GM23338 (cell line): ENCODE results near the gene SMOC1. TPM values are rescaled to one million over a fixed set of nuclear protein-coding genes. Genes with fewer than 3 reads are reported as not detected.

Source experiments
- ATAC-seq: fragments of 200-7000 bp; cut with Tn5 transposase; 3 replicates; pipeline ENCODE4 v1.9.1; 2020
- DNase-seq: peaks from one replicate; pipeline ENCODE4 v3.0.0-alpha.2; 2015; ENCODE audit warnings: low spot score
- H2AFZ ChIP-seq: fragments of 200-600 bp; sonication (generic); 2 replicates; pipeline ENCODE4 v1.8.0; 2016; ENCODE audit warnings: antibody characterized with exemption, mild to moderate bottlenecking, moderate library complexity
- H3F3A ChIP-seq: fragments of 200-600 bp; sonication (generic); replicated peaks from 2 replicates; pipeline ENCODE4 v1.8.0; 2017; ENCODE audit warnings: antibody characterized with exemption, mixed run types, low read depth
- H3K27ac ChIP-seq: fragments of 200-600 bp; sonication (generic); 2 replicates; pipeline ENCODE4 v1.6.1; 2016; ENCODE audit warnings: low read depth
- H3K27me3 ChIP-seq: fragments of 200-600 bp; sonication (generic); 2 replicates; pipeline ENCODE4 v1.8.0; 2016; ENCODE audit warnings: mild to moderate bottlenecking, mixed run types, moderate library complexity; ENCODE audit not compliant: insufficient read depth
- H3K36me3 ChIP-seq: fragments of 200-600 bp; sonication (generic); 2 replicates; pipeline ENCODE4 v1.8.0; 2016; ENCODE audit warnings: mild to moderate bottlenecking; ENCODE audit not compliant: insufficient read depth
- H3K4me1 ChIP-seq: fragments of 200-600 bp; sonication (generic); 2 replicates; pipeline ENCODE4 v1.8.0; 2016; ENCODE audit warnings: mild to moderate bottlenecking, moderate library complexity; ENCODE audit not compliant: insufficient read depth
- H3K4me2 ChIP-seq: fragments of 200-600 bp; sonication (generic); 2 replicates; pipeline ENCODE4 v1.7.1; 2017; ENCODE audit warnings: mixed run types
- H3K4me3 ChIP-seq: fragments of 200-600 bp; sonication (generic); 2 replicates; pipeline ENCODE4 v1.6.1; 2016; ENCODE audit warnings: mixed run types
- H3K79me2 ChIP-seq: fragments of 200-600 bp; sonication (generic); replicated peaks from 2 replicates; pipeline ENCODE4 v1.8.0; 2017; ENCODE audit warnings: mild to moderate bottlenecking; ENCODE audit not compliant: insufficient read depth
- H3K9me2 ChIP-seq: fragments of 200-600 bp; sonication (generic); 2 replicates; pipeline ENCODE4 v1.8.0; 2017; ENCODE audit not compliant: insufficient read depth
- H4K20me1 ChIP-seq: fragments of 200-600 bp; sonication (generic); replicated peaks from 2 replicates; pipeline ENCODE4 v1.8.0; 2017; ENCODE audit warnings: mild to moderate bottlenecking; ENCODE audit not compliant: insufficient read depth
- H3K27ac Mint-ChIP-seq: 2 replicates; pipeline ENCODE4 v1.8.0; 2020; ENCODE audit warnings: inconsistent platforms, mild to moderate bottlenecking, moderate library complexity, mixed read lengths
- H3K27me3 Mint-ChIP-seq: 3 replicates; pipeline ENCODE4 v1.8.0; 2022; ENCODE audit warnings: low read depth, mild to moderate bottlenecking, moderate library complexity, mixed read lengths, inconsistent platforms; ENCODE audit not compliant: insufficient read depth, poor library complexity
- H3K36me3 Mint-ChIP-seq: 3 replicates; pipeline ENCODE4 v1.8.0; 2021; ENCODE audit warnings: low read depth, mild to moderate bottlenecking, inconsistent platforms, moderate library complexity, mixed read lengths
- H3K4me1 Mint-ChIP-seq: 3 replicates; pipeline ENCODE4 v1.8.0; 2020; ENCODE audit warnings: mild to moderate bottlenecking, inconsistent platforms, mixed read lengths
- H3K4me3 Mint-ChIP-seq: 3 replicates; pipeline ENCODE4 v1.8.0; 2021; ENCODE audit warnings: moderate library complexity, mild to moderate bottlenecking, inconsistent platforms, mixed read lengths
- H3K9me3 Mint-ChIP-seq: 3 replicates; pipeline ENCODE4 v1.8.0; 2020; ENCODE audit warnings: moderate library complexity, mild to moderate bottlenecking, inconsistent platforms, mixed read lengths
- CREB1 ChIP-seq: fragments of 250-450 bp; sonication (Bioruptor Pico); IDR thresholded peaks from 2 replicates; pipeline ENCODE4 v1.5.0; 2020; ENCODE audit warnings: low read depth, mild to moderate bottlenecking, moderate library complexity
- EZH2 ChIP-seq: fragments of 200-600 bp; sonication (generic); IDR thresholded peaks from one replicate; pipeline ENCODE4 v1.8.0; 2017; ENCODE audit warnings: antibody characterized with exemption, mild to moderate bottlenecking, low read depth; ENCODE audit not compliant: unreplicated experiment
- EZH2phosphoT487 ChIP-seq: fragments of 200-600 bp; sonication (generic); IDR thresholded peaks from one replicate; pipeline ENCODE4 v1.8.1; 2018; ENCODE audit warnings: antibody characterized with exemption; ENCODE audit not compliant: unreplicated experiment
- JUNB ChIP-seq: IDR thresholded peaks from one replicate; pipeline ENCODE4 v1.6.1; 2016; ENCODE audit warnings: antibody characterized with exemption; ENCODE audit not compliant: unreplicated experiment
- NANOG ChIP-seq: IDR thresholded peaks from 2 replicates; pipeline ENCODE4 v1.6.1; 2016; ENCODE audit warnings: antibody characterized with exemption, borderline replicate concordance
- POLR2AphosphoS5 ChIP-seq: IDR thresholded peaks from 2 replicates; pipeline ENCODE4 v1.6.1; 2016; ENCODE audit warnings: antibody characterized with exemption, low read depth
- STAT1 ChIP-seq: IDR thresholded peaks from one replicate; pipeline ENCODE4 v1.6.1; 2016; ENCODE audit warnings: antibody characterized with exemption; ENCODE audit not compliant: unreplicated experiment
- ZNF114 ChIP-seq: fragments of 250-450 bp; sonication (Bioruptor Pico); IDR thresholded peaks from 2 replicates; pipeline ENCODE4 v1.5.0; 2020; ENCODE audit warnings: mild to moderate bottlenecking, moderate library complexity
- ZNF331 ChIP-seq: fragments of 250-450 bp; sonication (Bioruptor Pico); IDR thresholded peaks from 2 replicates; pipeline ENCODE4 v1.5.0; 2020; ENCODE audit warnings: low read depth, mild to moderate bottlenecking, moderate library complexity
- polyA plus RNA-seq: library from polyadenylated mRNA; unstranded; fragments of >200 nt; fragmentation: Nextera tagmentation; extraction: Ambion mirVana; gene quantifications from 2 replicates; pipeline ENCODE4 v1.2.1, GENCODE V29; 2016
- total RNA-seq: library from RNA; depleted of rRNA; stranded (reverse); fragments of >200 nt; shearing (Covaris generic); gene quantifications from 2 replicates; pipeline ENCODE4 v1.2.3, GENCODE V29; 2014
- TF ChIP-seq, protein P1 (sequence below): IDR thresholded peaks from 2 replicates; pipeline ENCODE4 v1.6.1; 2016; ENCODE audit warnings: antibody characterized with exemption
- TF ChIP-seq, protein P2 (sequence below): IDR thresholded peaks from one replicate; pipeline ENCODE4 v1.6.1; 2018; ENCODE audit warnings: antibody characterized with exemption; ENCODE audit not compliant: unreplicated experiment
- TF ChIP-seq, protein P3 (sequence below): fragments of 250-450 bp; sonication (Bioruptor Pico); IDR thresholded peaks from 2 replicates; pipeline ENCODE4 v1.5.0; 2020; ENCODE audit warnings: mild to moderate bottlenecking, moderate library complexity
- TF ChIP-seq, protein P4 (sequence below), 2 experiments: fragments of 200-600 bp in 1 of 2; sonication (generic) in 1 of 2; conservative IDR thresholded peaks; 2 replicates each; pipeline versions ENCODE4 v1.5.1 to v1.6.1; 2016 to 2017; ENCODE audit warnings: antibody characterized with exemption in 2 of 2, low read depth in 2 of 2, mild to moderate bottlenecking in 2 of 2, moderate library complexity in 1 of 2

SMOC1 gene
- total and polyA plus RNA-seq, 2 experiments from 2014 or later: 0.79 to 1.6 TPM

DNA sequence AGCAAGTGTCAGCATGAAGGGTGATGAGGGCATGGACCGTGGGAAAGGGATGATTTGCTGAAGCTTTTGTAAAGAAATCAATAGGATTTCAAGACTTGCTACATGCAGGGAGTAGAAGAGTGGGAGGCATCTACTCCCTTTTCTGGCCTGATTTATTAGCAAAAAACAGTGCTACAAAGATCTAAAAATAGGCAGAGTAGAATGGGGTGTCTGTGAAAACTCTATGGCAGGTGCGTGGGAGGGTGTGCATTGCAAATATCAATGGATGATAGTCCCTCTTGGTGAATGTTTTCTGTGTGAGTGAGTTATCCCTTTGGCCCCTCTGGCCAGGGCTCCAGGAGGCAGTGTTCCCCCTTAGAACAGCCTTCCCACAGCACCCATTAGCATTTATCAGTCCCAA lies 139.0 kb downstream of the SMOC1 start:
- Histone ChIP-seq H3K4me3 (no peak overlapping the region), H3K4me2 (no peak overlapping the region), H3K4me1 (no peaks in the 10 kb centered on the region), H2AFZ (no peak overlapping the region), H3K27me3 (no peaks in the 10 kb centered on the region), H3K9me2 (0 out of 2 replicates have a peak, but pooled peaks cover 4% of the 10 kb centered on the region), H3K27ac (no peak overlapping the region), H3F3A (no peaks in the 10 kb centered on the region), H4K20me1 (no peaks in the 10 kb centered on the region), H3K36me3 (no peaks in the 10 kb centered on the region), H3K79me2 (no peaks in the 10 kb centered on the region)
- H3K27ac Mint-ChIP-seq: no peak overlapping the region
- ATAC-seq (no peak), DNase-seq (no peak)
- H3K4me3 Mint-ChIP-seq: no peak overlapping the region
- H3K27me3 Mint-ChIP-seq: peaks cover 3% of the 10 kb centered on the region
- H3K36me3 Mint-ChIP-seq: no peaks in the 10 kb centered on the region
- H3K4me1 Mint-ChIP-seq: peaks cover 15% of the 10 kb centered on the region
- TF ChIP-seq, protein P1, sequence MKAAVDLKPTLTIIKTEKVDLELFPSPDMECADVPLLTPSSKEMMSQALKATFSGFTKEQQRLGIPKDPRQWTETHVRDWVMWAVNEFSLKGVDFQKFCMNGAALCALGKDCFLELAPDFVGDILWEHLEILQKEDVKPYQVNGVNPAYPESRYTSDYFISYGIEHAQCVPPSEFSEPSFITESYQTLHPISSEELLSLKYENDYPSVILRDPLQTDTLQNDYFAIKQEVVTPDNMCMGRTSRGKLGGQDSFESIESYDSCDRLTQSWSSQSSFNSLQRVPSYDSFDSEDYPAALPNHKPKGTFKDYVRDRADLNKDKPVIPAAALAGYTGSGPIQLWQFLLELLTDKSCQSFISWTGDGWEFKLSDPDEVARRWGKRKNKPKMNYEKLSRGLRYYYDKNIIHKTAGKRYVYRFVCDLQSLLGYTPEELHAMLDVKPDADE: no peak
- TF ChIP-seq, protein P2, sequence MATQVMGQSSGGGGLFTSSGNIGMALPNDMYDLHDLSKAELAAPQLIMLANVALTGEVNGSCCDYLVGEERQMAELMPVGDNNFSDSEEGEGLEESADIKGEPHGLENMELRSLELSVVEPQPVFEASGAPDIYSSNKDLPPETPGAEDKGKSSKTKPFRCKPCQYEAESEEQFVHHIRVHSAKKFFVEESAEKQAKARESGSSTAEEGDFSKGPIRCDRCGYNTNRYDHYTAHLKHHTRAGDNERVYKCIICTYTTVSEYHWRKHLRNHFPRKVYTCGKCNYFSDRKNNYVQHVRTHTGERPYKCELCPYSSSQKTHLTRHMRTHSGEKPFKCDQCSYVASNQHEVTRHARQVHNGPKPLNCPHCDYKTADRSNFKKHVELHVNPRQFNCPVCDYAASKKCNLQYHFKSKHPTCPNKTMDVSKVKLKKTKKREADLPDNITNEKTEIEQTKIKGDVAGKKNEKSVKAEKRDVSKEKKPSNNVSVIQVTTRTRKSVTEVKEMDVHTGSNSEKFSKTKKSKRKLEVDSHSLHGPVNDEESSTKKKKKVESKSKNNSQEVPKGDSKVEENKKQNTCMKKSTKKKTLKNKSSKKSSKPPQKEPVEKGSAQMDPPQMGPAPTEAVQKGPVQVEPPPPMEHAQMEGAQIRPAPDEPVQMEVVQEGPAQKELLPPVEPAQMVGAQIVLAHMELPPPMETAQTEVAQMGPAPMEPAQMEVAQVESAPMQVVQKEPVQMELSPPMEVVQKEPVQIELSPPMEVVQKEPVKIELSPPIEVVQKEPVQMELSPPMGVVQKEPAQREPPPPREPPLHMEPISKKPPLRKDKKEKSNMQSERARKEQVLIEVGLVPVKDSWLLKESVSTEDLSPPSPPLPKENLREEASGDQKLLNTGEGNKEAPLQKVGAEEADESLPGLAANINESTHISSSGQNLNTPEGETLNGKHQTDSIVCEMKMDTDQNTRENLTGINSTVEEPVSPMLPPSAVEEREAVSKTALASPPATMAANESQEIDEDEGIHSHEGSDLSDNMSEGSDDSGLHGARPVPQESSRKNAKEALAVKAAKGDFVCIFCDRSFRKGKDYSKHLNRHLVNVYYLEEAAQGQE: no peak
- TF ChIP-seq NANOG: no peak
- no peak for TF ChIP-seq POLR2AphosphoS5
- no peak for TF ChIP-seq ZNF331 (CRISPR knock-in tag)
- TF ChIP-seq ZNF114 (CRISPR knock-in tag): no peak
- no peak for TF ChIP-seq EZH2
- no peak for TF ChIP-seq CREB1 (CRISPR knock-in tag)
- TF ChIP-seq, protein P3, sequence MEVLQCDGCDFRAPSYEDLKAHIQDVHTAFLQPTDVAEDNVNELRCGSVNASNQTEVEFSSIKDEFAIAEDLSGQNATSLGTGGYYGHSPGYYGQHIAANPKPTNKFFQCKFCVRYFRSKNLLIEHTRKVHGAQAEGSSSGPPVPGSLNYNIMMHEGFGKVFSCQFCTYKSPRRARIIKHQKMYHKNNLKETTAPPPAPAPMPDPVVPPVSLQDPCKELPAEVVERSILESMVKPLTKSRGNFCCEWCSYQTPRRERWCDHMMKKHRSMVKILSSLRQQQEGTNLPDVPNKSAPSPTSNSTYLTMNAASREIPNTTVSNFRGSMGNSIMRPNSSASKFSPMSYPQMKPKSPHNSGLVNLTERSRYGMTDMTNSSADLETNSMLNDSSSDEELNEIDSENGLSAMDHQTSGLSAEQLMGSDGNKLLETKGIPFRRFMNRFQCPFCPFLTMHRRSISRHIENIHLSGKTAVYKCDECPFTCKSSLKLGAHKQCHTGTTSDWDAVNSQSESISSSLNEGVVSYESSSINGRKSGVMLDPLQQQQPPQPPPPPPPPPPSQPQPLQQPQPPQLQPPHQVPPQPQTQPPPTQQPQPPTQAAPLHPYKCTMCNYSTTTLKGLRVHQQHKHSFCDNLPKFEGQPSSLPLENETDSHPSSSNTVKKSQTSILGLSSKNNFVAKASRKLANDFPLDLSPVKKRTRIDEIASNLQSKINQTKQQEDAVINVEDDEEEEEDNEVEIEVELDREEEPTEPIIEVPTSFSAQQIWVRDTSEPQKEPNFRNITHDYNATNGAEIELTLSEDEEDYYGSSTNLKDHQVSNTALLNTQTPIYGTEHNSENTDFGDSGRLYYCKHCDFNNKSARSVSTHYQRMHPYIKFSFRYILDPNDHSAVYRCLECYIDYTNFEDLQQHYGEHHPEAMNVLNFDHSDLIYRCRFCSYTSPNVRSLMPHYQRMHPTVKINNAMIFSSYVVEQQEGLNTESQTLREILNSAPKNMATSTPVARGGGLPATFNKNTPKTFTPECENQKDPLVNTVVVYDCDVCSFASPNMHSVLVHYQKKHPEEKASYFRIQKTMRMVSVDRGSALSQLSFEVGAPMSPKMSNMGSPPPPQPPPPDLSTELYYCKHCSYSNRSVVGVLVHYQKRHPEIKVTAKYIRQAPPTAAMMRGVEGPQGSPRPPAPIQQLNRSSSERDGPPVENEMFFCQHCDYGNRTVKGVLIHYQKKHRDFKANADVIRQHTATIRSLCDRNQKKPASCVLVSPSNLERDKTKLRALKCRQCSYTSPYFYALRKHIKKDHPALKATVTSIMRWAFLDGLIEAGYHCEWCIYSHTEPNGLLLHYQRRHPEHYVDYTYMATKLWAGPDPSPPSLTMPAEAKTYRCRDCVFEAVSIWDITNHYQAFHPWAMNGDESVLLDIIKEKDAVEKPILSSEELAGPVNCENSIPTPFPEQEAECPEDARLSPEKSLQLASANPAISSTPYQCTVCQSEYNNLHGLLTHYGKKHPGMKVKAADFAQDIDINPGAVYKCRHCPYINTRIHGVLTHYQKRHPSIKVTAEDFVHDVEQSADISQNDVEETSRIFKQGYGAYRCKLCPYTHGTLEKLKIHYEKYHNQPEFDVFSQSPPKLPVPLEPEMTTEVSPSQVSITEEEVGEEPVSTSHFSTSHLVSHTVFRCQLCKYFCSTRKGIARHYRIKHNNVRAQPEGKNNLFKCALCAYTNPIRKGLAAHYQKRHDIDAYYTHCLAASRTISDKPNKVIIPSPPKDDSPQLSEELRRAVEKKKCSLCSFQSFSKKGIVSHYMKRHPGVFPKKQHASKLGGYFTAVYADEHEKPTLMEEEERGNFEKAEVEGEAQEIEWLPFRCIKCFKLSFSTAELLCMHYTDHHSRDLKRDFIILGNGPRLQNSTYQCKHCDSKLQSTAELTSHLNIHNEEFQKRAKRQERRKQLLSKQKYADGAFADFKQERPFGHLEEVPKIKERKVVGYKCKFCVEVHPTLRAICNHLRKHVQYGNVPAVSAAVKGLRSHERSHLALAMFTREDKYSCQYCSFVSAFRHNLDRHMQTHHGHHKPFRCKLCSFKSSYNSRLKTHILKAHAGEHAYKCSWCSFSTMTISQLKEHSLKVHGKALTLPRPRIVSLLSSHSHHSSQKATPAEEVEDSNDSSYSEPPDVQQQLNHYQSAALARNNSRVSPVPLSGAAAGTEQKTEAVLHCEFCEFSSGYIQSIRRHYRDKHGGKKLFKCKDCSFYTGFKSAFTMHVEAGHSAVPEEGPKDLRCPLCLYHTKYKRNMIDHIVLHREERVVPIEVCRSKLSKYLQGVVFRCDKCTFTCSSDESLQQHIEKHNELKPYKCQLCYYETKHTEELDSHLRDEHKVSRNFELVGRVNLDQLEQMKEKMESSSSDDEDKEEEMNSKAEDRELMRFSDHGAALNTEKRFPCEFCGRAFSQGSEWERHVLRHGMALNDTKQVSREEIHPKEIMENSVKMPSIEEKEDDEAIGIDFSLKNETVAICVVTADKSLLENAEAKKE: no peak
- no peak for TF ChIP-seq EZH2phosphoT487
- no peak for TF ChIP-seq JUNB
- TF ChIP-seq STAT1: no peak
- TF ChIP-seq, protein P4, sequence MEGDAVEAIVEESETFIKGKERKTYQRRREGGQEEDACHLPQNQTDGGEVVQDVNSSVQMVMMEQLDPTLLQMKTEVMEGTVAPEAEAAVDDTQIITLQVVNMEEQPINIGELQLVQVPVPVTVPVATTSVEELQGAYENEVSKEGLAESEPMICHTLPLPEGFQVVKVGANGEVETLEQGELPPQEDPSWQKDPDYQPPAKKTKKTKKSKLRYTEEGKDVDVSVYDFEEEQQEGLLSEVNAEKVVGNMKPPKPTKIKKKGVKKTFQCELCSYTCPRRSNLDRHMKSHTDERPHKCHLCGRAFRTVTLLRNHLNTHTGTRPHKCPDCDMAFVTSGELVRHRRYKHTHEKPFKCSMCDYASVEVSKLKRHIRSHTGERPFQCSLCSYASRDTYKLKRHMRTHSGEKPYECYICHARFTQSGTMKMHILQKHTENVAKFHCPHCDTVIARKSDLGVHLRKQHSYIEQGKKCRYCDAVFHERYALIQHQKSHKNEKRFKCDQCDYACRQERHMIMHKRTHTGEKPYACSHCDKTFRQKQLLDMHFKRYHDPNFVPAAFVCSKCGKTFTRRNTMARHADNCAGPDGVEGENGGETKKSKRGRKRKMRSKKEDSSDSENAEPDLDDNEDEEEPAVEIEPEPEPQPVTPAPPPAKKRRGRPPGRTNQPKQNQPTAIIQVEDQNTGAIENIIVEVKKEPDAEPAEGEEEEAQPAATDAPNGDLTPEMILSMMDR (conservative IDR thresholded peaks at IDR 0.05; ENCODE audit: low read depth in 2 of 2): no peak
- H3K9me3 Mint-ChIP-seq: no peaks in the 10 kb centered on the region
